BJ (cell line): ENCODE data around the gene PIK3C2G. TPM values are rescaled to one million over a fixed set of nuclear protein-coding genes. Genes with fewer than 3 reads are reported as not detected.

Source experiments
- CTCF ChIA-PET: fragments of 350-600 bp; formaldehyde crosslinking; extraction: SDS; loops from one replicate; lab custom pipeline; 2021; ENCODE audit warnings: antibody characterized with exemption, inconsistent platforms; lab: Yijun Ruan, JAX
- POLR2A ChIA-PET: fragments of 300-600 bp; sonication (Branson Sonifier 250); formaldehyde crosslinking; extraction: SDS; loops from one replicate; lab custom pipeline; 2021; ENCODE audit warnings: antibody characterized with exemption; lab: Charles Lee
- DNase-seq: peaks from one replicate; pipeline ENCODE4 v3.0.0-alpha.2; 2011; ENCODE audit warnings: low read depth
- H3K27me3 ChIP-seq: 2 replicates; pipeline ENCODE4 v1.6.0; 2011; ENCODE audit warnings: low read length; ENCODE audit not compliant: control insufficient read depth, insufficient read depth
- H3K36me3 ChIP-seq: 2 replicates; pipeline ENCODE4 v1.5.1; 2011; ENCODE audit warnings: low read length; ENCODE audit not compliant: control insufficient read depth, insufficient read depth
- H3K4me3 ChIP-seq: 2 replicates; pipeline ENCODE4 v1.5.1; 2011; ENCODE audit warnings: low read depth, mild to moderate bottlenecking, control low read depth, low read length
- CTCF ChIP-seq: IDR thresholded peaks from 2 replicates; pipeline ENCODE4 v1.5.1; 2011; ENCODE audit warnings: low read depth, mild to moderate bottlenecking, control low read depth, inconsistent platforms, low read length, moderate library complexity; ENCODE audit not compliant: insufficient read depth
- polyA plus RNA-seq: library from polyadenylated mRNA; depleted of rRNA; stranded (reverse); fragments of >200 nt; gene quantifications from 2 replicates; pipeline ENCODE4 v1.2.3, GENCODE V29; 2011

PIK3C2G gene
- polyA plus RNA-seq, 1 experiment: not detected

- Histone ChIP-seq H3K4me3 (no peak overlapping the region), H3K27me3 (no peaks in the 10 kb centered on the region; the same call in 1 of the 2 replicates), H3K36me3 (no peaks in the 10 kb centered on the region)
- no peak for TF ChIP-seq CTCF
- DNase-seq: no peak
- POLR2A ChIA-PET: no interaction called here
- CTCF ChIA-PET: interaction anchor here (1.5 kb wide), 2 partner anchors 10 to 21 kb away, joined by 4 to 5 read pairs; no protein-coding TSS in a partner anchor
Measured at GRCh38 chr12:18361433-18361832, 100.1 kb downstream of the PIK3C2G start.

DNA sequence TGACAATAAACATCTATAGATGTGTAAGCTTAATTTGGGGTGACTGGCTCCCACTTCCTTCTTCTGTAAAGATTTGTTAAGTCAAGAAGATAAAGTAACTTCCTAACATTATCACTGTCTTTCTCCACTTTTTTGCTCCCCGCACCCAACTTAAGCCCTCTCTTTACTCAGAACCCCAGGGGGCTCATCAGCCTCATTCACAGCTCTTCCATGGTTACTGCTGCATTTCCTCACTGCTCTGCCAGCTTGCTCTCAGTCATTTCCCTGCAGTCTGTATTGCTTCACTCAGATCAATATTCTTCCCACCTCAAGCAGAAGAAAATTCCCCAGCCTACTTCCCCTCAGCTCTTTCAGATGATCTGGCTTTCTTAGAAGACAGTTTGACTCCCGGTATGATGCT, 102.0 kb downstream of the PIK3C2G start:
- no peak for TF ChIP-seq CTCF
- no peaks in the 10 kb centered on the region; the same call in 1 of the 2 replicates for H3K27me3 ChIP-seq
- ChIA-PET CTCF (interaction anchor here (1.3 kb wide), 1 partner anchor 18 kb away, joined by 4 read pairs; no protein-coding TSS in a partner anchor), POLR2A (no interaction called here)
- H3K36me3 ChIP-seq: no peaks in the 10 kb centered on the region
- no peak for DNase-seq
- no peak overlapping the region for H3K4me3 ChIP-seq

DNA sequence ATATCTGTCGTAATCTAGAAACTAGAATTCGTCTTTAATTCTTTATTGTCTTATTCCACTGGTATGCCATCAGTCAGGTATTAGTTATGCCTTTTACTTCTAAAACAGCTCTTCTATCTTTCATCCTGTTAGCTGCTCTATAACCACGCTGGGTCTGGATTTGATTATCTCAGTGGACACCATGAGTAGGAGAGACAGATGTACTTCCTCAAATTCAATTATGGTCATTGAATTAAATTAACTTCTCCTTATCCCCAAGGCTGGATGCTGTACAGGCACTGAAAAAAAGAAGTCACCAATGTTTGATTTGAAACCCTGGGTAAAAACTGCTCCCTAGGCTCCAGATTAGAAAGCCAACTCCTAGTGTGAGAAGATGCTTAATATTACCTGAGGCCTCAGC, 107.3 kb downstream of the PIK3C2G start:
- no peak for TF ChIP-seq CTCF
- DNase-seq: no peak
- no peak overlapping the region for H3K4me3 ChIP-seq
- CTCF ChIA-PET: interaction anchor here (0.5 kb wide), 1 partner anchor 353 kb away, joined by 4 read pairs; no protein-coding TSS in a partner anchor
- no peaks in the 10 kb centered on the region for H3K36me3 ChIP-seq
- no peaks in the 10 kb centered on the region for H3K27me3 ChIP-seq
- POLR2A ChIA-PET: no interaction called here

GRCh38 chr12:18373181-18373580, 111.9 kb downstream of the PIK3C2G start:
- Histone ChIP-seq H3K36me3 (no peaks in the 10 kb centered on the region), H3K4me3 (no peak overlapping the region), H3K27me3 (no peaks in the 10 kb centered on the region)
- ChIA-PET POLR2A (no interaction called here), CTCF (interaction anchor here (0.9 kb wide), 1 partner anchor 123 kb away, joined by 4 read pairs; no protein-coding TSS in a partner anchor)
- TF ChIP-seq CTCF: no peak
- DNase-seq: no peak

DNA sequence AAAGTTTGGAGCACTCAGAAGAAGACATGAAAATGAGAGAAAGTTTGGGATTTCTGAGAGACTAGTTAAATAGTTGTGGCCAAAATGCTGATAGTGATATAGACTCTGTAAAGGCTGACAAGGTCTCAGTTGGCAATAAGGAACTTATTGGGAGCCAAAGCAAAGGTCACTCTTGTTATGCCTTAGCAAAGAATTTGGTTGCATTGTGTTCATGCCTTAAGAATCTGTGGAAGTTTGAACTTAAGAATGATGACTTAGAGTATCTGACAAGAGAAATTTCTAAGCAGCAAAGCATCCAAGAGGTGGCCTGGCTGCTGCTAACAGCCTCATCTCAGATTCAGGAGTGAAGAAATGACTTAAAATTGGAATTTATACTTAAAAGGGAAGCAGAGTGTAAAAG, 113.8 kb downstream of the PIK3C2G start:
- DNase-seq: no peak
- Histone ChIP-seq H3K27me3 (no peaks in the 10 kb centered on the region), H3K4me3 (no peak overlapping the region), H3K36me3 (no peaks in the 10 kb centered on the region)
- POLR2A ChIA-PET: no interaction called here
- TF ChIP-seq CTCF: no peak
- CTCF ChIA-PET: interaction anchor here (1.2 kb wide), 1 partner anchor 82 kb away, joined by 4 read pairs; no protein-coding TSS in a partner anchor
